Superior temporal gyrus (tissue), 1 donor: ENCODE results near the gene PRAC2.

Experiments
- DNase-seq: peaks from one replicate; pipeline ENCODE4 v3.0.0-alpha.2; 2016; ENCODE audit errors: extremely low spot score

PRAC2 gene

DNA sequence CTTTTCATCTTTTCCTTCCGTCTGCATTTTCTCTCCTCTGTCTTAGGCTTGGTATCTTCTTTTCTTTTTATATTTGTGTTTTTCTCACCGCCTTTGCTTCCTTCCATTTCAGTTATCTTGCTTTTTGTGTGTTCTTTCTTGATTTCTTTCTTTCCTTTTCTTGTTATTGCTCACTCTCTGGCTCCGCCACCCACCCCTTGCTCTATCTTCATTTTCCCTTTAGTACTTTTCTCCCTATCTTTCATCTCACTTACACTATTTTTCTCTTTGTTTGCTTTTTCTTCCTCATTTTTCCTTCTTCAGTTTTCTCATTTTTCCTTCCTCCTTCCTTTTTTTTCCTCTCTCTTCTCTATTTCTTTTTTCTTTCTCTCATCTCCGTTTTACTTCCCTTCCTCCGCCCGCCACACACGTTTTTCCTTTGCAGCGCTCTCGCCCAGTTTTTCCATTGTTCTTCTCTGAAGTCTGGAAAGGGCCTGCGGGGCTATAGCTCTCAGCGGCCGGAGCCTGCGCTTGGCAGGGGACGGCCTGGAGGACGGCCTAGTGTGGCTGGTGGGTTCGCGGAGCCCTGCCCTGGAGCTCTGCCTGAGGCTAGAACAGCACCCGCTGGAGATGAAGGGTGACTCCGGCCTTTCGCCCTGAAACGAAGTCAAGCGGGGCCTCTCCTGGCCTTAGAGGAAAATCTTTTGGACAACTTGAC is 10.8 kb downstream of the PRAC2 start:
- DNase-seq, result no peak

DNA sequence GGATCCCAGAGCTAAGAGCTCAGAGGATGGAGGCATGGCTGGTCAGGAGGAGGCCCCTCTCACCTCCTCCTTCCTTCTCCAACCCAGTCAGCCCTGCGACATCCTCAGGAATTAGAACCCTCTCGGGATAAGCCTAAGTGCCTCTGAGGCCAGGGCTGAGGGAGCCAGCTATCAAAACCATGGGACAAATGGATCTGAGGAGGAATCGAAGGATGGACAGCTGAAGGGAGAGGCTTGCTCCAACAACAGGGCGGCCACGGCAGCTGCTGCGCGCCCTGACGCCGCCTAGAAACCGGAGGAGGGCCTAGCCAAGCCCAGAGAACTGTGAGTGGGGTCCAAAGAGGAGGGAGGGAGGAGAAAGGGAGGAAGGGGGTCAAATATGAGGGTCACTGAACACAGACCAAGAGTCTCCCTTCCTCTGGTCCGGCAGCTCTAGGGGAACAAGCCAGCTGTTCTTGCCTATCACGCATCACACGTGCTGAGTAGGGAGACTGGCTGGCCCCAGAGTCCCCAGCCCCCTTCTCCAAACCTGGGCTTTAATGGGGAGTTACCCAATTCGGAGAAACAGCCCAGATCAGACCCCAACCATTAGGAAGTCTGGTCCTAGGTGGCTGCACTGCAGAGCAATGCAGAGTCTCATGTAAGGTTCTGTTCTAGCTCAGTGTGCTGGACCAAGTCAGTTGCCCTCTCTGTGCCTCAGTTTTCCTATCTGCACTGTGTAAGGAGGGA is 11.5 kb downstream of the PRAC2 start:
- no peak for DNase-seq

DNA sequence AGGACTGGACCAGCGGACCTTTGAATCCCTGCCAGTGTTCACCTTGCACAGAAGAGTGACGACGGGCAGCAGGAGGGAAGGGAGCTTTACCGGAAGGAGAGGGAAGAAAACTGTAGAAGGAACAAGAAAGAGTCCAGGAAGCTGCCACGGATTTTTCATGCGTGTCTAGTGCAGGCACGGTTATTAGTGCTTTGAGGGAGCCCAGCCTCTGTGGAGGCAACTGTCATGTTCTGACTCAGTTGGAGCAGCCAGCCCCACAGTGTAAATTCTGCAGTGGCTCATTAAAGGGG is 12.0 kb downstream of the PRAC2 start:
- no peak for DNase-seq

DNA sequence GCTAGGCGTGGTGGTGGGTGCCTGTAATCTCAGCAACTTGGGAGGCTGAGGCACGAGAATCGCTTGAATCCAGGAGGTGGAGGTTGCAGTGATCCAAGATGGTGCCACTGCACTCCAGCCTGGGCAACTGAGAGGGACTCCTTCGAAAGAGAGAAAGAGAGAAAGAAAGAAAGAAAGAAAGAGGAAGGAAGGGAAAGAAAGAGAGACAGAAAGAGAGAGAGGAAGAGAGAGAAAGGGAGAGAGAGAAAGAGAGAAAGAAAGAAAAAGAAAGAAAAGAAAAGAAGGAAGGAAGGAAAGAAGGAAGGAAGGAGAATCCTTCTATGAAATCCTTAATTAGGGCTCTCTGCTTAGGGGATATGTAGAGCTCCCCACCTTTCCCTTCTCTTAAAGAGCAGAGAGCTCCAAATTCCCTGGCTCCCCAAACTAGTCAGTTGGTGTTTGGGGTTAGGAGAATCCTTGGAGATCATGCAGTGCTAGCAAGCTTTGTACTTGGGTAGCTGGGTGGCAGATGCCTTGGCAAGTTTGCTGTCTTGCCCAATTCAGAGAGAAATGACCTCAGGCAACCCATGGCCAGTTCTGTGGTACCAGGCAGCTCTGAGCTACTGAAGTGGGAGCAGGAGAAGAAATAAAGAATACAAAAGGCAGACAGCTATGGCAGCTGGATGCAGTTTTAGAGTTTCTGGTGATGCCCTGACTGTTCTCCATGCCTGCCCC is 14.5 kb downstream of the PRAC2 start:
- DNase-seq, result no peak

DNA sequence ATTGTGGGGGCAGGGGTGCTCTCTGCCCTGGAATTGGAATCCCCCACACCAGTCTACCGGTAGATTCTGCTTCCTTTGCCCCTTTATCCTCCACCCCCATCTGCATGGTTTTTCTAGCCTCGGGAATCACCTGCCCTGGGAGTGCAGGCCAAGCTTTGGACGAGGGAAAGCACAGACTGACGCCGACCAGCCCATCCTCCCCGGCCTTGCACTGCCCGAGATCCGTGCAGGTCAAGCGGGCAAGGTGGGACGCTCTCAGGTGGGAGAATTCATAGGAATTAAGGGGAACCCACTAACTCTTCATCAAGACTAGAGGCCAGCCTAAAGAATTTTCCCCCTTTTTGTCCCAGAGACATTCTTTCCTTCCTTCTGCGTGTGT is 15.4 kb downstream of the PRAC2 start:
- DNase-seq, result no peak

DNA sequence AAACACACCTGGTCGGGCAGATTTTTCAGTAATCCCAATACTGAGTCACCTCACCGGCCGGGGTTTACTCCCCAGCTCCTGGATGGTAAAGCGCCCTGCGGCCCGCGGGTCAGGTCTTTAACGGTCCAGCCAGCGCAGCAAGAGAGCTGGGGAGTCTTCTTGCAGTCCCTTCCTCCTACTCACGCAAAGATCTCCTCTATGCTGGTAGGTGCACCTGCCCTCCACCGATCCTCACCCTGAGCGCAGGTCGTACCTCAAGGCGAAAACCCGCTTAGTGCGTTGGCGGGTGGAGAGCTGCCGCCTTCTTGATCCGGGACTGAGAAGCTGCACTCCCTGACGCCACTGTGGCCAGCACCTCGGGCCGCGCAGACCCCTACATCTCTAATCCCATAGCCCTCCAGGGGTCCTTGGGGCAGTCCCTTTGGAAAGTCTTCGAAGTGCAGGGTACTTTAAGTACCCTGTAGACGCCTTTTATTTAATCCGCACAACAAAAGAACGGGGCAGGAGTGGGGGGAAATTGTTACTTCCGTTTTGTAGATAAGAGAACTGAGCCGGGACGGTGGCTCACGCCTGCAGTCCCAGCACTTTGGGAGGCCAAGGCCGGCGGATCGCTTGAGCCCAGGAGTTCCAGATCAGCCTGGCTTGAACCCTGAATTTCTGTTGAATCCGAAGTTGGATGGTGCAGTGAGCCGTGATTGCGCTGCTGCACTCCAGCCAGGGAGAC is 16.0 kb downstream of the PRAC2 start:
- no peak for DNase-seq

DNA sequence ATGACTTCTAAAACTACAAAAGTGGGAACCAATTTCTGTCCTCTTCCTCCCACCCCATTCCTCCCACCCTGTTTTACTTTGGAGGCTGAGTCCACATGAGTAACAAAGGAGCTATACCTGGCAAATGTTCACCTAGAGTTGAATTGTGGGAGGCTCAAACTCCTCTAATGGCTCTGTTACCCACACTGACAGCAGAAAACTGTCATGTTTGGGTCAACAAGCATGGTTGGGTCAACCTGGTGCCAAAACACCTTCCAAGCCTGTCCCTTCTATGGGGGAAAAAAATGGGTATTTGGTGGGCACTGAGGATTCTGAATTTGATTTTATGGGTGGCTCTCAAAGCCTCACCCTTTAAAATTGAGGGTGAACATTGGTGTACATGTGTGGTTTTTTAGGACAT is 17.6 kb downstream of the PRAC2 start:
- no peak for DNase-seq

DNA sequence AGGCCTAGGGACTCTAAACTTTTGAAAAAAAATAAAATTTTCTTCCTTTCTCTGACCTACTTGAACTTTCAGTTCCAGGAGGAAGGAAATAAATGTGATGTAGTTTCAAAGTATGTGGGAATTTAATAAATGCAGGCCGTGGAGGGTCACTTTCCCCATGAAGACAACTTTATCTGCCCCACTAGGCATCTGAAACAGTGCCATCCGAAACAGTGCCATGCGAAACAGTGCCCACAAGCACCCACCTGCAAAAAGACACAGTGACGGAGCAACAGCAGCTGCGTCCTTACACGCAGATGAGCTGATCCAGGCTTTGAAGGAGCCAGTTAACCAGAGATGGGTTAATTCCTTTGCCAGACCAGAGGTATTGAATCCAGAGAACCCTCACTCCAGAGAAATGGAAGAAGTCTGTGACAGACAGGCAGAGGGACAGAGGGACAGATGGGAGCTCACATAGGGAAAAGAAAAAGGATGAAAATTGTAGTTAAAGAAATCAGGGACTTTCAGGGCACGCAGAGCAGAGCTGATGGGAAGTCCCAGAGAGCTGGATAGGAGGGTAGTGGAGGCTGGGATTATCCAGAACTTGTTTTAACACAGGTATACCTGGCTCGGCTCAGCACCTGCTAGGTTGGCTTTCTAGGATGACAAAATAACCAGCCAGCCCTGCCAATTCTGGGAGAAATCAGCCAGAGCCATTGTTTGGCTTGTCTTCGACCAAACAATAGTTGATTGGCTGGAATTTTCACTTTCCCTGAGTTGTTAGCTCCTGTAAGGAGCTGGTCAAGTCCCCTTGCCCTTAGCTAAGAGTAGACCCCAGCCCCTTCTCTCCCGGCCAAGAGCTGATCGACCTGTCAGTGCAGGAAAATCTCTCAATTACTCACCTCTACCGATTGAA is 22.6 kb downstream of the PRAC2 start:
- DNase-seq, result no peak

DNA sequence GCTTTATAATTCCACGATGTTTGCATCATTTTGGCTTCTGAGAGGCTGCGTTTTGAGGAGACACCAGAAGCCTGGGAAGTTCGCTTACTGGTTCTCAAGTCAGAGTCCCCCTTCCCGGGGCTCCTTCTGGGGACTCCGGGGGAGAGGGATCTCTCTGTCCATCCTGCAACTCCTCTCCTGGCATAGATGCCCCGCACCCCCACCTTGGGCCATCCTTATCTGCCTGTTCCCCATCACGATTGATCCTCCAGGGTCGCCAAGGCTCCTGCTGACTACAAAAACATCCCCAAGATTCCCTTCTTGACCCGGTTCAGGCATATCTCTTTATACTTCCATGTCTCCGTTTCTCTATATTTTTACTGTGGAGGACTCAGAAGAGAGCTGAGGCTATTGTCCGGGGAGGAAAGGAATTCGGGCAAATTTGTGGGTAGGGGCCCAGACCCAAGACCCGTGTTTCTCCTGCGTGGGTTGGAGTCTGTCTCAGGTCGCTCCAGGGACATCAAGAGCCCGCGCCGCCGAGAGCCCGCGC is 24.0 kb downstream of the PRAC2 start:
- no peak for DNase-seq

DNA sequence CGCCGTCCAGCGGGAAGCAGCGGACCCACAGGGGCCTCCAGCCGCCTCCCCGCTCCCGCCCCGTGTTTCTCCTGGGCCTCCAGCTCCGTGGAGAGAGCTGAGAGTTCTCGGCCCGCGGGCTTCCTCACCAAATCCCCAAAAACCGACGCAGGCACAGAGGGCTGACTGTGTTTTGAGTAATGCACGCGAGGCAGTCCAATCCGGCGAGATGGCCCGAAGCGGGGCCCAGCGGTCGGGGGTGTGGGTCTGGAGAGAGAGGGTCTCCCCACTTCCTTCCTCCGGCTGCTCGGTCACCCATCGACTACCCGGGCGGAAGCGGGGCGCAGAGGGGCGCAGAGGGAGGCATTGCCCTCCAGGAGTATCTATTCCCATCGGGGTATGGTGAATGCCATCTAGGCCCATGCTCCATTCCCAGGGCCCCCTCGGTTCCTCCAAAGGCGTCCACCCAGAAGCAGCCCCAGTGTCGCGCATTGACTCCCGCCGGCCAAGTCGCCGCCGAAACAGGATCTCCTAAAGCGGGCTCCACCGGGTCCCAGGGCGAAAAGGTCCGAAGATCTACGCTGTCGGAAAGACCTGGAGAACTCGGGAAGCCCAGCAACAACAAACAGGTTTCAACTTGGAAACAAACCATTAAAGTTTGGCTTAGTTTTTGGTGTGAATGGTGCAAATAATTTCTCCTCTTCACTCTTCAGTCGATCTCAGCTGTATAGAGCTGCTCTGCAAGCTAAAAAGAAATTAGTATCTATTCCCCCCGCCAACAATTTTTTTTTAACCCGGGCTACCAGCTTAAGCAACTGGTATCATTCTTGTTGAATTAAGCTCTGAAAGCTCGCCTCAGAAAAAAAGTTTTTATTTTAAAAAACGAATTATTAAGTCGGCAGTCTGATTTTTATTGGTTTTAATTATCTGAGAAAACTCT is 24.7 kb downstream of the PRAC2 start:
- DNase-seq, result no peak

DNA sequence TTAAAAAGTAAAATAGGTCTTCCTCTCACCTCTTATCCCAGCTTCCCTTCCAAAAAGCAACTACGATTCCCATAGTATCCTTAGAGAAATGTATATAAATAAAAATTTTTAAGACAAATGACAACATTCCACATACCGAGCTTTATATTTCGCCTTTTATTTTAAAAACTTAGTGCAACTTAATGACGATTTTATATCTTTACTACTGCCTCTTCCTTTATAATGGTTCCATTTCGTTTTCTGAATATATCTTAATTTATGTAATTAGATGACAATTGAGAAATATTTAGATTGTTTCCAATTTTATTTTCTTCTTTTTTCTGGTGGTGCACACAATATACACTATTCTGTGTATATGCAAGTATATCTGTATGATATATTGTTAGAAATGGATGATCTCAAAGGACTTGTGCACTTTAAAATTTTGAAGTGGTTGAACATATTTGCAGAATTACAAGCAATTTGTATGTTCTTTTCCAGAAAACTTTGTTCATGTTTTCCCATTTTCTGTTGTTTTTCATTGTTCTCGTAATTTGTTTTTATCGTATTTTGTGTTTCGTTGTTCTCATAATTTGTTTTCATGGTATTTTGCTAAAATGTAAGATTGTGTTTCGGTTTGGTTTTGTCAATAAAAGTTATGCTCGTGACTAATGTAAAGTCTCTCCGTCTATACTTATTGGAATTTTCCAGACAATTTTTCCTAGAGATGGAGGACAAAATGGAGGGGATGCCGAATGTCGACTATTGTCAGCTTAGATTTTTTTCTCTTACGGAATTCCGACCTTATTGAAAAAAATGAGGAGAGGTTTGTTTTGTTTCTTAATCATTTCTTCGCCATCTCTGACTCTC is 26.0 kb downstream of the PRAC2 start:
- DNase-seq, result no peak

DNA sequence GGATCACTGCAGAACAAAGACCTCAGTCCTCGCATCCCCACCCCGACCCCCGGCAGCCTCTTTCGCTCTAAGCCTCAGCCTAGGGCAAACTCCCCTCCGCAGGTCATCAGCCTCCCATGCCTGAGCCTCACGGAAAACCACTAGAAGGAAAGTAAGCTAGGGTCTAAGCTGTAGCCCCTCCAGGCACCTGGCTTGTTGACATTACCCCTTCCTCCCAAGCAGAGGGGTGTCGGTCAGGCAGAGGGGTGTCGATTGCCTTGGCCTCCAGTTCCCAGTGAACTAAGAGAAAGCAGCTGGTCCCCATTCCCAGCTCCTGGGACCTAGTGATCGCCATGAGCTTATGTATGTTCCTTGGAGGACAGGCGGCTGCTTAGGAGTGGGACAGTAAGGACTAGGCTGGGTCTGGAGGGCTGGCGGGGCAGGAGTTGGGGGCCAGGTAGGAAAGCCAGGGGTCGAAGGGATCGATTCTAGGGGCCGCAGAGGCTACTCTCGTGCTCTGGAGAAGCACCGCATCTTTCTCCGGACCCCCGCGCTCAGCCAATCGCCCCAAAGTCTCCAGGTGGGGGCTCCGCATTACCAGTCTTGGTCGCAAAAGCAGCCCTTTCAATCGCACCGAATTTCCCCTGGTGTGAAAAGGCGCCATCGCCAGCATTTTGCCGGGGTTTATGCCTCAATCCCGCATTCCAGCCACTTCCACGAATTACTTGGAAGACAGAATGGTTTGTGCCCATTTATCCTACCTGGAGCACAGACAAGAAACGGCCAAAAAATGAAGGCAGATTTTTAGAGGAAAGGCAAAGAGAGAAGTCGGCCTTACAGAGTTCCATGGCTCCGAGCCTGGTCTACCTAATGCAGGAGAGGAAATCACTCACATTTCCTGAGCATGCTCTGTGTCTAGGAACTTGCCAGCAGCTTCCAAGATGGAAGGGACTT is 26.9 kb downstream of the PRAC2 start:
- DNase-seq, result no peak

DNA sequence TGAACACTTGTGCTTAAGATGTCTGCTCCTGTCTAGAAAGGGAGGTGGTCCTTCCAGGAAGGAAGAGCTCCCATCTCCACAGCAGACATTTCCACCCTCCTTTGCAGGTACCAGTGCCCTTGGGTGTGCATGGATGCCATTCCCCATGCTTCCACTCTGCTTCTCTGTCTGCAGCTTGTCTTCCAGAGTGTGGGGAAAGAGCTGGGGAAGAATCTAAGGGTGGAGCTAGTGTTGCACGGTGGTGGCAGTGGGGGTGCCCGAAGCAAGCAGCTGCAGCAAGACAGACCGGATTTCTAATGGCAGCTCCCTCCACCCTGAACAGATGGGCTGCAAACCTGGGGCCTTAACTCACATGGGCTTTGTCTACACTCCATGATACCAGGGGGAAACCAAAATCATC is 28.2 kb downstream of the PRAC2 start:
- no peak for DNase-seq

DNA sequence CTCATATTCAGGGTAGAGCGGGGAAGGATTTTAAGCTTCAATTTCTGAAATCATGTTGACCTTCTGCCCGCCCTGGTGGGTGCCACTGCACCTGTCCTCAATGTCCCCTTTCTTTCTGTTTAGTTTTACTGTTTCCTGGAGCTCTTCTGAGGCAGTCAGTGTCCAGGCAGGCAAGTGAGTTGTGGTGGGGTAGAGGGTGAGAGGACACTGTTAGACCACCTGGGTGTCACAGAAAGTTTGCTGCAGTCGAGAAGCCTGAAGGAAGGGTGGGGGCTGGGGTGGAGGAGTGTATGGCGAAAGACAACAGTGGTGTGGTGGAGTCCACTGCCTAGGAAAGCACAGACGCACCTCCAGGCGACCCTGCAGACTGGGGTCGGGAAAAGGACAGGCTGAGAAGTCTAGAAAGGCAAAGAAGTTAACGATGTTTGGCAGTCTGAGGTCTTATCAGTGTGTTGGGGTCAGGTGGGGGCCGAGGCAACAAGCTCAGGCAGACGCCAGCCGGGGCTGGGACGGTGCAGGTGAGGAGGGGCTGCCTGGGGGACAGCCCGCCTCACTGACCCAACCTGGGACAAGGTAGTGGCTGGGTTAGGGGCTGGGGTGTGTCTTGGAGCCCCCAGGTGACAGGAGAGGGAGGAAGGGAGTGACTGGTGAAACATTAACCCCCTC is 28.9 kb downstream of the PRAC2 start:
- no peak for DNase-seq

DNA sequence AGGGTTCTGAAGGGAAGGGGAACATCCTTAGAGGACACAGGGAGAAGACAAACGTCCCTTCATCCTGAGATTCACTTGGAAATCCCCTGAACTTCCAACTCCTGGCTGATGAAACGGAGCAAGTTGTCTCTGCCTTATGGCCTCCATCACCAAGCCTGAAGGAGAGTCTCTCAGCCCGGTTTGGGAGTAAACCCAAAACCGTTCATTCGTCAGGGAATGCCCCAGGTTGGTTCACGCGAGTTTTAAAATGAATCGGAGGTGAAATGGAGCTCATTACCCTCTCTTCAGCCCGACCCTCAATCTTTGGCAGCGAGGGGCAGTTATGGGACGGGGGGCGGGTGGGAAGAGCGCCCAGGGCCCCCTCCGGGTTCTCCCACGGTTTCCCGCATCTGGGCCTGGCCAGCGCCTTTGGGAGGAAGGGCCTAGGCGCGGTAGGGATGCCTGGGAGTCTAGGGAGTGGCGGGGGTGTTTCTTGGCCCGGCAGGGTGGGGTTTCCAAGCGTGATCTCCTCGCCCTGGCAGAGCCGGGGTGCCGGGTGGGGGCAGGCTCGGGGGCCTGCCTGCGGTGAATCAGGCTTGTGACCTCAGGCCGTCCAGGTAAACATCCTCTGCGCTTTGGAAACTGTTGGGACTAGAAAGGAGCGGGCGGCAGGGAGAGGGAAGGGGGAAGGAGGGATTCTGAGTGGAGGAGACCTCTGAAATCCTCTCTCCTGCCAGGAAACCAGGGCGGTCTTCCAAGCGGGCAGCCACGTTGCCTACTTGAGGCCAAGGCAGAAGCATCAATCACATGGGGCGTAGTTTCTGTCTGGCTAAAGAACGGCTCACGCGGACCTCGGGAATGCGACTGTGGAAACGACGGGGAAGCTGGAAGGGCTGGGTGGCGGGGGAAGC is 29.7 kb downstream of the PRAC2 start:
- DNase-seq, result no peak

DNA sequence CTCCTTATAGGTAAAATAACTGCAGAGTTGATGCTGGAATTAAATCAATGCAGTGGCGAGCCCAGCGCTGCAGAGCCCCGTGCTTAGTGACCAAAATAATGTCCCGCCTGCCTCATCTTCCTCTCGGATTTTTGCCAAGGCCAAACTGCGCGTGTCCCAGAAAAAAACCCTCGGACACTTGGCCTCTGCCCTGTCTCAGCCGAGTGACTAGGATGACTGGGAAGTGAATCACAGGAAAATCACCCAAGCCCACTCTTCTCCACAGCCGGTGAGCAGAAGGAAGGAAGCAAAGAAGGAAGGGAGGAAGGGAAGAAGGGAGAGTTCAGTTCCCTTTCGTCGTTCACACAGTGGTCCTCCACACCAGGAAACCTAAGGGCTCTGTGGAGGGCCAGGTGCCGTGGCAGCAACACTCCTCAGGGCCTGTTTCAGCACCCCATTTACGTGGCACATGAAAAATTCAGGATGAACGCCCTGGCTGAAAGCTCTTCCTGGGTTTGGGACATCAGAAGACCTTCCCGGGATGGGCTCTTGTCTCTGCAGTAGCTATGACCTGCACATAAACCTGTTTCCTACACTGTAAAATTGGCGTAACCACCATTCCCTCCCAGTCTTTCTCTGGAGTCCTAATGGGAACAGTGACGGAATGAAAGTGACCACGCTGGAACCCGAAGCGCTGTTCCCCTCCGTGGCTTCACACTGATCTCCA is 31.0 kb downstream of the PRAC2 start:
- no peak for DNase-seq
